SHP77 (cell line): ENCODE data around the gene DET1.
"Not testable (repeated sequence)": the region's sequence is repeated elsewhere in the genome, so short reads cannot be mapped to it uniquely, and the experiment has no call there.

ENCODE experiments used
- DNase-seq, 2 experiments: peaks; one replicate each; lab custom pipeline; 2025; lab: John Stamatoyannopoulos, UW

DET1 gene

GRCh38 chr15:88540350-88540749, 6.1 kb downstream of the DET1 start:
- DNase-seq: not testable (repeated sequence)

DNA sequence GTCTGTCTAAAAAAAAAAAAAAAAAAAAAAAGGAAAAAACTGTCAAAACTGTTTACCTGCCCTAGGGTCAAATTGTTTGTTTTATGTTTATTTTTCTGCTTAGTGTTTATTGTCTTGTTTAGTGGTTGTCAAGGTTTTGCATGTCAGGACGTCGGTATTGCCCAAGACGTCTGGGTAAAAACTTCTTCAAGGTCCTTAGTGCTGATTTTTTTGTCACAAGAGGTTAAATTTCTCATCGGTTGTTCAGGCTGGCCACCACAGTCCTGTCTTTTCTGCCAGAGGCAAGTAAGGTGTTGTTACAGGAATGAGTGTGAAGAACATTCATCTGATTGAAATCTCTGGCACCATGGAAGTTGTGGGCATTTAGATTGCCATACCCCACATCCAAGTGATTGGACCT, 7.0 kb downstream of the DET1 start:
- DNase-seq: no peak

DNA sequence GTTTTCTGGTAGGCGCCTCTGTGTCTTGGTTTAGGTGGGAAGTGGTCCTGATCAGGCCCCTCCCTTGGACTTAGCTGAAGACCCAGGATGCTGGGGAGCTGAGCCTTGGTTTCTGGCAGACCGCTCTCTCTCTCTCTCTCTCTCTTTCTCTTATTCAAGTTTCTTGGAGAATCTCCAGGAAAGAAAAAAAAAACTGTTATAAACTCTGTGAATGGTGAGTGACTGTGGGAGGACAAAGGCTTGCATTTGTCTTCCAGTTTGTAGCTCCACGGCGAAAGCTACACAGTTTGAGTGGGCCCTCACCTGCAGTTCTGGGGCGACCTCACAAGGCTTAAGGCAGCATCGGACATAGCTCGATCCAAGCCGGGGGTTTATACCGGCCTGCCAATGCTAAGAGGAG, 7.5 kb downstream of the DET1 start:
- no peak for DNase-seq

- no peak for DNase-seq
These were observed 8.7 kb downstream of the DET1 start for GRCh38 chr15:88537591-88538317.

DNA sequence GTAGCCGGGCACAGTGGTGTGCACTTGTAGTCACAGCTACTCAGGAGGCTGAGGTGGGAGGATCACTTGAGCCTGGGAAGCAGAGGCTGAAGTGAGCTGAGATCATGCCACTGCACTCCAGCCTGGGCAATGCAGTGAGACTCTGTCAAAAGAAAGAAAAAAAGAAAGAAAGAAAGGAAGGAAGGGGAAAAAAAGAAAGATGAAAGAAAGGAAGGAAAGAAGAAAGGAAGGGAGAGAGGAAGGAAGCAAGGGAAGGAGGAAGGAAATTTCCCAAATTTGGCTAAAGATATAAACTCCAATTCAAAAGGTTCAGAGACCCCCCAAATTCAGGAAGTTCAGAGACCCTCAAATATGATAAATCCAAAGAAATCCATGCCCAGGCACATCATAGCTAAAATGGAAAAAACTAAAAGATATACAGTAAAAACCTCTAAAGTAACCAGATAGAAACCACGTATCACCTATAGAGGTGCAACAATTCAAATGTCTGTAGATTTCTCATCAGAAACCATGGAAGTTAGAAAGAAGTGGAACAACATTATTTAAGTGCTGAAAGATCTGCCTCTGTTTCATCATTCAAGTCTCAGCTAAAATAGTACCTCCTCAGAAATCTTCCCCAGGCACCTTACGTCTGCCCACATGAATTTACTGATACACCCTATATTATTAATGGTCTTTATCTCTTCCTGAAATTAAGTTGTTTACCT, 10.7 kb downstream of the DET1 start:
- no peak for DNase-seq

DNA sequence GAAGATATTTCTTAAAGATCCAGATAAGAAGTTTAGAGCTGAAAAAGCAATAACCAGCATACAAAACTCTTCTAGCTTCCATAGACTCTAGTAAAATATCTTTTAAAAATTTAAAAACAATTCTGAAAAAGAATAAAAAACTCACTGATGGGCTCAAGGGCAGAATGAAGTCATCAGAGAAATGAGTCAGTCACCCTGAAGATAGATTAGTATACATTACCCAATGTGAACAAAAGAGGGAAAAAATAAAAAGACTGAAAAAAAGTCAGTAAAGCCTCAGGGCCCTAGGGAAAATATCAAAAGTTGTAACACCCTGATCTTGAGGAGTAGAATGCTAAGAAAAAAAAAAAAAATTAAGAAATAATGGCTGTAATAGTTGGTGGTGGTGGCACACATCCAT, 11.4 kb downstream of the DET1 start:
- no peak for DNase-seq

DNA sequence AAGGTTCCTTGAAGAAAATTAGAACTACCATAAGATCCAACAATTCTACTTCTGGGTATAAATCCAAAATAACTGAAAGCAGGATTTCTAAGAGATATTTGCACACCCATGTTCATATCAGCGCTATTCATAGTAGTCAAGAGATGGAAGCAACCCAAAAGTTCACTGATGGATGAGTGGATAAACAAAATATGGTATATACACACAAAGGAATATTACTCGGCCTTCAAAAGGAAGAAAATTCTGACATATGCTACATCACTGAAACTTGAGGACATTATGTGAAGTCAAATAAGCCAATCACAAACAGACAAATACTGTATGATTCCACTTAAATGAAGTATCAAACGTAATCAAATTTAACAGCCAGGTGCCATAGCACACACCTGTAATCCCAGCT, 13.1 kb downstream of the DET1 start:
- no peak for DNase-seq

GRCh38 chr15:88529021-88529630, 17.4 kb downstream of the DET1 start:
- no peak for DNase-seq

DNA sequence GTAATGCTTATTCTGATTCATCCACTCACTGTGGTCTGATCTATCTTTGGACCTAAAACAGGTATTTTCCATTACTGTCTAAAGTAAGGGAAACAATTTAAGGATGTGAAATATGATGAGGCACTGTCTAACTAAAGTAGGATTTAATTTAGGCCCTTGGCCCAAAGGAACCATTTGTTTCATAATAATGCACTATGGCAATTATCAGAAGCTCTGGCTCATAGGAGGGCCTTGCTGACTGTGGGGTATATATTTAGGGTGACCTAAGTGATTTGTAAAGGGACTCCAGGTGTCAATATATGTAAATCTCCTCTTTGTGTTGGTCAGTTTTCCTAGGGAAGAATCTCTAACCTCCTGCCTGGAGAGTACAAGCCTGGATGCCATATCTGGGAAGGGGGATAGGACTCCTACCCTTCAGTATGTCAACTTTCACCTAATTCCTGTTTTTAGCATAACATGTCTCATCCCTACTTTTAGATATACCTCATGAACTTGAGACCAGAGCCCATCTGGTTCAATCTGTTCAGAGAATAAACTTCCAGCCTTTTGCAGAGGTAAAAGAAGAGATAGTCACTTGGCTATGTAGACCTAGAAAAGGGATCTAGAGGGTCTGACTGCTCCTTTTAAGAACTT, 20.1 kb downstream of the DET1 start:
- DNase-seq: no peak

GRCh38 chr15:88525418-88525817, 21.1 kb downstream of the DET1 start:
- DNase-seq: no peak

GRCh38 chr15:88524094-88524493, 22.4 kb downstream of the DET1 start:
- DNase-seq: not testable (repeated sequence)

GRCh38 chr15:88518903-88519302, 27.6 kb downstream of the DET1 start:
- DNase-seq: no peak

GRCh38 chr15:88513195-88513594, 33.3 kb downstream of the DET1 start:
- no peak for DNase-seq

DNA sequence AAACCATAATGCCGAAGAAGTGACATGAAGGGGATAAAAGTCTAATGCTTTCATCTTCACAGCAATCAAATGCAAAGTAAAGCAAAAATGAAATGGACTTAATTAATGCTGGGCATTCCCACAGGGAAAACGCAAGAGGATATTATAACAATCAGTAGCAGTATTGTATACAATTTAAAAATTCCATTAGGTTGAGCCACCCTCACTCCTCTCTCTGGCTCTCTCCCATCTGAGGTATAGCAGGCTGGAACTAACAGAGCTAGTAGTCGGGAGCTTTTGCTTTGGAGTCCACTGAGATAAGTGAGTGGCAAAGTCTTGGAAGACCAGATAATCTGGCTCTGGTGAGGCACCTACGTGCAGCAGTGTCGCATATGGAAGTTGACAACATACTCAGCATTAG, 33.9 kb downstream of the DET1 start:
- DNase-seq: no peak

DNA sequence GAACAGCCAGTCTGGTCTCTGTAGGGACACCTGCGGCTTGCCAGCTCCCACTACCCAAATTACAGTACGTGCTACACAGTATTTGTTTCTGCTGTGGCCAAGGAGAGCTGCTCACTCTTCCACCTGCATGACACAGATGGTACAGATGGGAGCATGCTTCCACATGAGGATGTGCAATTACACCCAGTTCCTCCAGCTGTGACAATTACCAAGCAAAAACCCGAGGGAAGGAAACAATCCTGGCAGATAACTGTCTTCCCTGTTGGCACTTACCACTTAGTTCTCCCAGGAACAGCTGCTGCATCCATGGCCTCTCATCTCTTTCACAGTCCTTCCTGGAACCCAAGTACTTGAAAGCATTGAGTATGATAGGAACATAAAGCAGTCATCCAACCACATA, 34.4 kb downstream of the DET1 start:
- DNase-seq: no peak

GRCh38 chr15:88511161-88511560, 35.3 kb downstream of the DET1 start:
- DNase-seq: no peak

DNA sequence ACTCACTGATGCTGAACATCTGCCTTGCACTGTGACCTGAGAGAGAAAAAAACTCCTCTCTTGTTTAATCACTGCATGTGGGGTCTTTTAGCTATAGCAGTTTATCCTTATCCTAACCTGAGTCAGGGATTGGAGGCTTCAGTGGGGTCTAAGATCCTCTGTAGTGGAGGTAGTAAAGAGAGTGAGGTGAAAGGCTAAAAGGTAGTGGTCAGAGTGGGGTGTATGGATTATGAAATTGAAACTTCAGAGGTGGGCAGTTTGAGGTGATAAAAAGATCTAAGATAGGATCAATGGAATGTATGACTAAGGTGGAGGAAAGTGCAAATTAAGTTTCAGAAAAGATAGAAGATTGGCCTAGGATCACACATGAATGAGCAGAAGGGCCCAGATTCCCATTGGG, 36.5 kb downstream of the DET1 start:
- DNase-seq: no peak

GRCh38 chr15:88509321-88509720, 37.2 kb downstream of the DET1 start:
- no peak for DNase-seq

- DNase-seq: no peak
These were observed 39.9 kb downstream of the DET1 start for GRCh38 chr15:88506628-88507027.

- no peak for DNase-seq
These were observed 40.8 kb downstream of the DET1 start for GRCh38 chr15:88505721-88506120.

GRCh38 chr15:88504445-88504844, 42.0 kb downstream of the DET1 start:
- DNase-seq: no peak

DNA sequence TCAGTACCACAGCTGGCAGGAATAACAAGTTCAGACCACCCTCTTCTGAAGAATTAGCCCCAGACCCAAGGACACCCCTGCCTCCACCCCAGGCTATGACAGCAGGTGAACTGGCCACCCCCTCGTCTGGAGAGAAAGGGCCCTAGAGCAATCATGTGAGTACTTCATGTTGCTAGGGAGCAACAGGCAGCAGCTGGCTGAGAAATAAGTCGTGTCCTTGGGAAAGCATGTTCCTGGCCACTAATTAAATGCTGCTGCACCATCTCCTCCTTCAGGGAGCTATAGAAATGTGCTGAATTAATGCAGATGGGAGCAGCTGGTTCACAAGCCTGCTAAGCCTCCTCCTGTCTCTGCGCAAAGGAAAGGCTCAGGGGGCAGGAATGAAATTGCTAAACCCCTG, 47.5 kb downstream of the DET1 start:
- DNase-seq: no peak
